ENCODE results near the gene IQSEC1.

The IQSEC1 gene

GRCh38 chr3:13019243-13020095 lies 53.8 kb downstream of the IQSEC1 start:
- Histone ChIP-seq H3K27ac (ENCODE audit: low read length) (no peak overlapping the region), H3K4me3 (ENCODE audit: low read length in 2 of 2) (peak overlapping the region; percentile 17 to 64), H3K4me1 (ENCODE audit: control insufficient read depth, insufficient read depth, low read length) (peaks cover 47% of the 10 kb centered on the region), H3K9ac (ENCODE audit: low read length in 2 of 2) (no peak overlapping the region), H3K36me3 (ENCODE audit: control insufficient read depth in 2 of 2, insufficient read depth in 2 of 2, low read length in 2 of 2) (no peaks in the 10 kb centered on the region), H3K27me3 (ENCODE audit: control insufficient read depth in 1 of 2, insufficient read depth in 2 of 2, low read length in 2 of 2) (peaks cover 0 to 2% of the 10 kb centered on the region in 2 donors), H3K9me3 (ENCODE audit: control insufficient read depth in 2 of 2, low read length in 2 of 2) (no peaks in the 10 kb centered on the region)

- Histone ChIP-seq H3K4me3 (ENCODE audit: low read length in 2 of 2) (peak overlapping the region; percentile 17 to 64), H3K9ac (ENCODE audit: low read length in 2 of 2) (no peak overlapping the region), H3K36me3 (ENCODE audit: control insufficient read depth in 2 of 2, insufficient read depth in 2 of 2, low read length in 2 of 2) (no peaks in the 10 kb centered on the region), H3K27me3 (ENCODE audit: control insufficient read depth in 1 of 2, insufficient read depth in 2 of 2, low read length in 2 of 2) (peaks cover 0 to 2% of the 10 kb centered on the region in 2 donors), H3K4me1 (ENCODE audit: control insufficient read depth, insufficient read depth, low read length) (peaks cover 47% of the 10 kb centered on the region), H3K27ac (ENCODE audit: low read length) (no peak overlapping the region), H3K9me3 (ENCODE audit: control insufficient read depth in 2 of 2, low read length in 2 of 2) (no peaks in the 10 kb centered on the region)
These were observed 54.5 kb downstream of the IQSEC1 start for GRCh38 chr3:13018561-13019242.

GRCh38 chr3:13018043-13018451 lies 55.2 kb downstream of the IQSEC1 start:
- Histone ChIP-seq H3K27ac (ENCODE audit: low read length) (no peak overlapping the region), H3K4me1 (ENCODE audit: control insufficient read depth, insufficient read depth, low read length) (peaks cover 42% of the 10 kb centered on the region), H3K9ac (ENCODE audit: low read length in 2 of 2) (no peak overlapping the region), H3K27me3 (ENCODE audit: control insufficient read depth in 1 of 2, insufficient read depth in 2 of 2, low read length in 2 of 2) (peaks cover 0 to 2% of the 10 kb centered on the region in 2 donors), H3K9me3 (ENCODE audit: control insufficient read depth in 2 of 2, low read length in 2 of 2) (no peaks in the 10 kb centered on the region), H3K36me3 (ENCODE audit: control insufficient read depth in 2 of 2, insufficient read depth in 2 of 2, low read length in 2 of 2) (no peaks in the 10 kb centered on the region), H3K4me3 (ENCODE audit: low read length in 2 of 2) (no peak overlapping the region)

GRCh38 chr3:13017361-13018042 lies 55.7 kb downstream of the IQSEC1 start:
- Histone ChIP-seq H3K4me3 (ENCODE audit: low read length in 2 of 2) (no peak overlapping the region), H3K27me3 (ENCODE audit: control insufficient read depth in 1 of 2, insufficient read depth in 2 of 2, low read length in 2 of 2) (peaks cover 0 to 2% of the 10 kb centered on the region in 2 donors), H3K9ac (ENCODE audit: low read length in 2 of 2) (no peak overlapping the region), H3K9me3 (ENCODE audit: control insufficient read depth in 2 of 2, low read length in 2 of 2) (no peaks in the 10 kb centered on the region), H3K4me1 (ENCODE audit: control insufficient read depth, insufficient read depth, low read length) (peaks cover 41% of the 10 kb centered on the region), H3K36me3 (ENCODE audit: control insufficient read depth in 2 of 2, insufficient read depth in 2 of 2, low read length in 2 of 2) (no peaks in the 10 kb centered on the region), H3K27ac (ENCODE audit: low read length) (no peak overlapping the region)

GRCh38 chr3:13016721-13017255 lies 56.4 kb downstream of the IQSEC1 start:
- Histone ChIP-seq H3K27ac (ENCODE audit: low read length) (no peak overlapping the region), H3K4me1 (ENCODE audit: control insufficient read depth, insufficient read depth, low read length) (peaks cover 33% of the 10 kb centered on the region), H3K36me3 (ENCODE audit: control insufficient read depth in 2 of 2, insufficient read depth in 2 of 2, low read length in 2 of 2) (no peaks in the 10 kb centered on the region), H3K9ac (ENCODE audit: low read length in 2 of 2) (no peak overlapping the region), H3K9me3 (ENCODE audit: control insufficient read depth in 2 of 2, low read length in 2 of 2) (no peaks in the 10 kb centered on the region), H3K4me3 (ENCODE audit: low read length in 2 of 2) (peak overlapping the region in 1 of 2 donors; percentile 47), H3K27me3 (ENCODE audit: control insufficient read depth in 1 of 2, insufficient read depth in 2 of 2, low read length in 2 of 2) (peaks cover 0 to 2% of the 10 kb centered on the region in 2 donors)

- H3K4me3 ChIP-seq (ENCODE audit: low read length in 2 of 2): peak overlapping the region in 1 of 2 donors; percentile 47
- H3K36me3 ChIP-seq (ENCODE audit: control insufficient read depth in 2 of 2, insufficient read depth in 2 of 2, low read length in 2 of 2): no peaks in the 10 kb centered on the region
- peak overlapping the region; percentile 55 for H3K27ac ChIP-seq (ENCODE audit: low read length)
- no peaks in the 10 kb centered on the region for H3K27me3 ChIP-seq (ENCODE audit: control insufficient read depth in 1 of 2, insufficient read depth in 2 of 2, low read length in 2 of 2)
- H3K9me3 ChIP-seq (ENCODE audit: control insufficient read depth in 2 of 2, low read length in 2 of 2): no peaks in the 10 kb centered on the region
- peaks cover 30% of the 10 kb centered on the region for H3K4me1 ChIP-seq (ENCODE audit: control insufficient read depth, insufficient read depth, low read length)
- H3K9ac ChIP-seq (ENCODE audit: low read length in 2 of 2): peak overlapping the region in 1 of 2 donors; percentile 45
These were observed 57.0 kb downstream of the IQSEC1 start for GRCh38 chr3:13016083-13016720.

GRCh38 chr3:13015286-13016082 lies 57.7 kb downstream of the IQSEC1 start:
- peak overlapping the region; percentile 55 for H3K27ac ChIP-seq (ENCODE audit: low read length)
- peak overlapping the region in 1 of 2 donors; percentile 45 for H3K9ac ChIP-seq (ENCODE audit: low read length in 2 of 2)
- no peak overlapping the region for H3K4me3 ChIP-seq (ENCODE audit: low read length in 2 of 2)
- peaks cover 30% of the 10 kb centered on the region for H3K4me1 ChIP-seq (ENCODE audit: control insufficient read depth, insufficient read depth, low read length)
- no peaks in the 10 kb centered on the region for H3K9me3 ChIP-seq (ENCODE audit: control insufficient read depth in 2 of 2, low read length in 2 of 2)
- no peaks in the 10 kb centered on the region for H3K27me3 ChIP-seq (ENCODE audit: control insufficient read depth in 1 of 2, insufficient read depth in 2 of 2, low read length in 2 of 2)
- H3K36me3 ChIP-seq (ENCODE audit: control insufficient read depth in 2 of 2, insufficient read depth in 2 of 2, low read length in 2 of 2): no peaks in the 10 kb centered on the region

GRCh38 chr3:13014755-13015285 lies 58.4 kb downstream of the IQSEC1 start:
- H3K27ac ChIP-seq (ENCODE audit: low read length): no peak overlapping the region

GRCh38 chr3:13013994-13014754 lies 59.1 kb downstream of the IQSEC1 start:
- Histone ChIP-seq H3K27ac (ENCODE audit: low read length) (no peak overlapping the region), H3K4me3 (ENCODE audit: low read length in 2 of 2) (no peak overlapping the region)

More at GRCh38 chr3:13014755-13015285, 58.4 kb downstream of the IQSEC1 start:
- Histone ChIP-seq H3K27me3 (ENCODE audit: control insufficient read depth in 1 of 2, insufficient read depth in 2 of 2, low read length in 2 of 2) (no peaks in the 10 kb centered on the region), H3K36me3 (ENCODE audit: control insufficient read depth in 2 of 2, insufficient read depth in 2 of 2, low read length in 2 of 2) (no peaks in the 10 kb centered on the region), H3K9me3 (ENCODE audit: control insufficient read depth in 2 of 2, low read length in 2 of 2) (no peaks in the 10 kb centered on the region), H3K4me3 (ENCODE audit: low read length in 2 of 2) (no peak overlapping the region), H3K9ac (ENCODE audit: low read length in 2 of 2) (no peak overlapping the region), H3K4me1 (ENCODE audit: control insufficient read depth, insufficient read depth, low read length) (peaks cover 28% of the 10 kb centered on the region)

More at GRCh38 chr3:13013994-13014754, 59.1 kb downstream of the IQSEC1 start:
- peaks cover 21% of the 10 kb centered on the region for H3K4me1 ChIP-seq (ENCODE audit: control insufficient read depth, insufficient read depth, low read length)
- no peaks in the 10 kb centered on the region for H3K9me3 ChIP-seq (ENCODE audit: control insufficient read depth in 2 of 2, low read length in 2 of 2)
- H3K36me3 ChIP-seq (ENCODE audit: control insufficient read depth in 2 of 2, insufficient read depth in 2 of 2, low read length in 2 of 2): no peaks in the 10 kb centered on the region
- H3K27me3 ChIP-seq (ENCODE audit: control insufficient read depth in 1 of 2, insufficient read depth in 2 of 2, low read length in 2 of 2): no peaks in the 10 kb centered on the region
- H3K9ac ChIP-seq (ENCODE audit: low read length in 2 of 2): no peak overlapping the region
